HG03342 (cell line): ENCODE data around the gene ZMAT5.

Source experiments
- ATAC-seq: cut with Tn5 transposase; IDR thresholded peaks from one replicate; pipeline ENCODE4 v1.9.1; 2021; ENCODE audit warnings: mild to moderate bottlenecking, moderate library complexity; ENCODE audit not compliant: unreplicated experiment

ZMAT5 gene

GRCh38 chr22:29787371-29787980 lies 20.7 kb upstream of the ZMAT5 start:
- no peak for ATAC-seq

- no peak for ATAC-seq
These were observed 19.2 kb upstream of the ZMAT5 start for GRCh38 chr22:29786031-29786430.

GRCh38 chr22:29784451-29785361 lies 17.9 kb upstream of the ZMAT5 start:
- ATAC-seq = no peak

GRCh38 chr22:29782061-29782845 lies 15.4 kb upstream of the ZMAT5 start:
- ATAC-seq = no peak

- no peak for ATAC-seq
These were observed 14.2 kb upstream of the ZMAT5 start for GRCh38 chr22:29780748-29781676.

GRCh38 chr22:29780220-29780619 lies 13.4 kb upstream of the ZMAT5 start:
- no peak for ATAC-seq

GRCh38 chr22:29773233-29773632 lies 6.4 kb upstream of the ZMAT5 start:
- no peak for ATAC-seq

- no peak for ATAC-seq
These were observed 5.4 kb upstream of the ZMAT5 start for GRCh38 chr22:29772170-29772641.

GRCh38 chr22:29769723-29770321 lies 3.0 kb upstream of the ZMAT5 start:
- no peak for ATAC-seq

- ATAC-seq = no peak
These were observed 1.4 kb upstream of the ZMAT5 start for GRCh38 chr22:29768052-29768693.

GRCh38 chr22:29767171-29768051 lies 604 bp upstream of the ZMAT5 start, which contains the start of gene UQCR10:
TSS of gene UQCR10 (plus strand) at chr22:29767369. CDS start at chr22:29767399, 30 bp downstream.
- peak; percentile 64 for ATAC-seq

GRCh38 chr22:29765905-29766631 lies 739 bp downstream of the ZMAT5 start:
- ATAC-seq = no peak

- ATAC-seq = no peak
These were observed 4.5 kb downstream of the ZMAT5 start for GRCh38 chr22:29762263-29762662.

GRCh38 chr22:29758959-29759358 lies 7.8 kb downstream of the ZMAT5 start:
- no peak for ATAC-seq

- no peak for ATAC-seq
These were observed 8.7 kb downstream of the ZMAT5 start for GRCh38 chr22:29758068-29758622.

GRCh38 chr22:29757096-29757495 lies 9.7 kb downstream of the ZMAT5 start:
- ATAC-seq = no peak

- no peak for ATAC-seq
These were observed 10.5 kb downstream of the ZMAT5 start for GRCh38 chr22:29756341-29756740.
